Liver (tissue), 9 donors: Measurements from ENCODE around the gene SHC4. TPM values are rescaled to one million over a fixed set of nuclear protein-coding genes. Genes with fewer than 3 reads are reported as not detected.

Experiments
- DNase-seq: peaks from one replicate; pipeline ENCODE4 v3.0.0-alpha.2; 2017; ENCODE audit warnings: low spot score
- H3K27ac ChIP-seq, 2 donors: one replicate each; pipeline ENCODE4 v1.7.0; 2013; ENCODE audit warnings: inconsistent platforms in 2 of 2, low read length in 2 of 2, control low read depth in 1 of 2, low read depth in 1 of 2, mild to moderate bottlenecking in 1 of 2
- H3K27me3 ChIP-seq, 4 donors: one replicate each; pipeline versions ENCODE4 v1.6.1 to v1.7.0; 2013; ENCODE audit warnings: low read length in 3 of 4, inconsistent platforms in 1 of 4, mild to moderate bottlenecking in 1 of 4, moderate library complexity in 1 of 4; ENCODE audit not compliant: control insufficient read depth in 4 of 4, insufficient read depth in 4 of 4
- H3K36me3 ChIP-seq, 4 donors: one replicate each; pipeline versions ENCODE4 v1.6.1 to v1.7.0; 2013; ENCODE audit warnings: low read length in 3 of 4, mild to moderate bottlenecking in 3 of 4, low read depth in 1 of 4, moderate library complexity in 1 of 4; ENCODE audit not compliant: control insufficient read depth in 4 of 4, insufficient read depth in 3 of 4
- H3K4me1 ChIP-seq, 4 donors: one replicate each; pipeline versions ENCODE4 v1.6.1 to v1.7.0; 2013; ENCODE audit warnings: low read length in 3 of 4, mild to moderate bottlenecking in 3 of 4, moderate library complexity in 1 of 4; ENCODE audit not compliant: control insufficient read depth in 4 of 4, insufficient read depth in 4 of 4
- H3K4me3 ChIP-seq, 3 donors: one replicate each; pipeline versions ENCODE4 v1.6.1 to v1.7.0; 2013; ENCODE audit warnings: low read length in 3 of 3, control low read depth in 1 of 3, low read depth in 1 of 3, mild to moderate bottlenecking in 1 of 3
- H3K9ac ChIP-seq, 2 donors: one replicate each; pipeline ENCODE4 v1.7.0; 2013; ENCODE audit warnings: low read length in 2 of 2, mild to moderate bottlenecking in 2 of 2, moderate library complexity in 2 of 2, control low read depth in 1 of 2, low read depth in 1 of 2
- H3K9me3 ChIP-seq, 4 donors: one replicate each; pipeline versions ENCODE4 v1.6.1 to v1.7.0; 2013; ENCODE audit warnings: low read length in 3 of 4; ENCODE audit not compliant: control insufficient read depth in 4 of 4
- FOXA1 ChIP-seq: IDR thresholded peaks from 2 replicates; pipeline ENCODE4 v1.6.1; 2016; ENCODE audit warnings: antibody characterized with exemption
- FOXA2 ChIP-seq: IDR thresholded peaks from 2 replicates; pipeline ENCODE4 v1.6.1; 2016; ENCODE audit warnings: antibody characterized with exemption
- GABPA ChIP-seq, 2 donors: IDR thresholded peaks in 1 of 2; conservative IDR thresholded peaks in 1 of 2; 2 replicates each; pipeline ENCODE4 v1.6.1; 2016; ENCODE audit warnings: antibody characterized with exemption in 2 of 2, mild to moderate bottlenecking in 1 of 2, moderate library complexity in 1 of 2
- HNF4A ChIP-seq, 2 donors: conservative IDR thresholded peaks; 2 replicates each; pipeline ENCODE4 v1.6.1; 2016; ENCODE audit warnings: antibody characterized with exemption in 2 of 2, mild to moderate bottlenecking in 2 of 2
- HNF4G ChIP-seq: IDR thresholded peaks from 2 replicates; pipeline ENCODE4 v1.6.1; 2016; ENCODE audit warnings: antibody characterized with exemption
- NR2F2 ChIP-seq: IDR thresholded peaks from 2 replicates; pipeline ENCODE4 v1.6.1; 2016; ENCODE audit warnings: antibody characterized with exemption
- RXRA ChIP-seq, 2 donors: IDR thresholded peaks; 2 replicates each; pipeline ENCODE4 v1.6.1; 2017 to 2018; ENCODE audit warnings: antibody characterized with exemption in 2 of 2, mild to moderate bottlenecking in 1 of 2
- SP1 ChIP-seq: IDR thresholded peaks from 2 replicates; pipeline ENCODE4 v1.6.1; 2018; ENCODE audit warnings: antibody characterized with exemption, mild to moderate bottlenecking
- YY1 ChIP-seq: IDR thresholded peaks from 2 replicates; pipeline ENCODE4 v1.6.1; 2016; ENCODE audit warnings: antibody characterized with exemption, mild to moderate bottlenecking
- WGBS: extraction: QIAGEN DNeasy Blood & Tissue Kit; methylation state at CpG from one replicate; pipeline ENCODE4 v1.1.7; 2013; 5-methylcytosine and 5-hydroxymethylcytosine counted together
- polyA plus RNA-seq, 2 donors: library from polyadenylated mRNA; stranded (reverse) in 1 of 2; unstranded in 1 of 2; fragments of 200-250 nt in 1 of 2; fragments of >200 nt in 1 of 2; fragmentation: Nextera tagmentation in 1 of 2; extraction: Ambion mirVana in 1 of 2; gene quantifications; one replicate each; pipeline versions ENCODE4 v1.2.1 to v1.2.3, GENCODE V29; 2013 to 2015
- total RNA-seq, 2 donors: library from RNA; depleted of rRNA; stranded (reverse); fragments of >200 nt; gene quantifications; one replicate each; pipeline ENCODE4 v1.2.3, GENCODE V29; 2014
- TF ChIP-seq, protein P1 (sequence below): IDR thresholded peaks from 2 replicates; pipeline ENCODE4 v1.6.1; 2016; ENCODE audit warnings: antibody characterized with exemption
- TF ChIP-seq, protein P2 (sequence below): IDR thresholded peaks from 2 replicates; pipeline ENCODE4 v1.6.1; 2016; ENCODE audit warnings: antibody characterized with exemption
- TF ChIP-seq, protein P3 (sequence below): IDR thresholded peaks from 2 replicates; pipeline ENCODE4 v1.6.1; 2016; ENCODE audit warnings: antibody characterized with exemption
- TF ChIP-seq, protein P4 (sequence below): fragments of 150-350 bp; IDR thresholded peaks from 2 replicates; pipeline ENCODE4 v1.5.1; 2017; ENCODE audit warnings: improper control_type of control experiment, low read depth, low read length; ENCODE audit not compliant: missing input control
- donor health status: healthy.
- donor health status: healthy.
- donor health status: healthy.
- donor health status: healthy.
- donor health status: healthy.

The SHC4 gene
- total and polyA plus RNA-seq, 4 donors = under 0.01 to 0.19 (median 0.05) TPM

DNA sequence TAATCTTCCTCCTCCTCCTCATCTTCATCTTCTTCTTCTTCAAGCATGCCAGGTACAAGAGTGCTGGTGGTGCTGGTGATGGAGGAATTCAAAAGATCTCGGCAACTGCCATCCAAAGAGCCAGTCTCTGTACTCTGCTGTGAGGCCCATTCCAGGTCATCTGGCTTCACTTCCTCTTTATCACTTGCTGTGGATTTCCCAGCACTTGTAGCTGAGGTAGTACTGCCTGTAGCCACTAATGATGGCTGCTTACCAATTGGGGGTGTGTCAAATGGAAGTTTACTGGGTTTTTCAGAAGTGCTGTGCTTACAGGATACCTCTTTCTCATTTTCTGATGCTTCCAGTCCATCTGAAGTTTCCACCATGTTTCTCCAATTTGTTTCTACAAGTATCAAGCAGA, 28.8 kb upstream of the SHC4 start:
- TF ChIP-seq, protein P1, sequence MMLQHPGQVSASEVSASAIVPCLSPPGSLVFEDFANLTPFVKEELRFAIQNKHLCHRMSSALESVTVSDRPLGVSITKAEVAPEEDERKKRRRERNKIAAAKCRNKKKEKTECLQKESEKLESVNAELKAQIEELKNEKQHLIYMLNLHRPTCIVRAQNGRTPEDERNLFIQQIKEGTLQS = no peak
- TF ChIP-seq SP1 = no peak
- TF ChIP-seq NR2F2 = no peak
- no peak for TF ChIP-seq YY1
- no peak for TF ChIP-seq FOXA2
- TF ChIP-seq, protein P2, sequence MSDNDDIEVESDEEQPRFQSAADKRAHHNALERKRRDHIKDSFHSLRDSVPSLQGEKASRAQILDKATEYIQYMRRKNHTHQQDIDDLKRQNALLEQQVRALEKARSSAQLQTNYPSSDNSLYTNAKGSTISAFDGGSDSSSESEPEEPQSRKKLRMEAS = no peak
- TF ChIP-seq HNF4A (conservative IDR thresholded peaks at IDR 0.05) = no peak
- TF ChIP-seq, protein P3, sequence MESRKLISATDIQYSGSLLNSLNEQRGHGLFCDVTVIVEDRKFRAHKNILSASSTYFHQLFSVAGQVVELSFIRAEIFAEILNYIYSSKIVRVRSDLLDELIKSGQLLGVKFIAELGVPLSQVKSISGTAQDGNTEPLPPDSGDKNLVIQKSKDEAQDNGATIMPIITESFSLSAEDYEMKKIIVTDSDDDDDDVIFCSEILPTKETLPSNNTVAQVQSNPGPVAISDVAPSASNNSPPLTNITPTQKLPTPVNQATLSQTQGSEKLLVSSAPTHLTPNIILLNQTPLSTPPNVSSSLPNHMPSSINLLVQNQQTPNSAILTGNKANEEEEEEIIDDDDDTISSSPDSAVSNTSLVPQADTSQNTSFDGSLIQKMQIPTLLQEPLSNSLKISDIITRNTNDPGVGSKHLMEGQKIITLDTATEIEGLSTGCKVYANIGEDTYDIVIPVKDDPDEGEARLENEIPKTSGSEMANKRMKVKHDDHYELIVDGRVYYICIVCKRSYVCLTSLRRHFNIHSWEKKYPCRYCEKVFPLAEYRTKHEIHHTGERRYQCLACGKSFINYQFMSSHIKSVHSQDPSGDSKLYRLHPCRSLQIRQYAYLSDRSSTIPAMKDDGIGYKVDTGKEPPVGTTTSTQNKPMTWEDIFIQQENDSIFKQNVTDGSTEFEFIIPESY = no peak
- TF ChIP-seq FOXA1 = no peak
- peaks cover 0 to 2% (median 1%) of the 10 kb centered on the region in 4 donors for H3K4me1 ChIP-seq
- H3K36me3 ChIP-seq = peaks cover 7 to 35% (median 25%) of the 10 kb centered on the region in 4 donors
- no peaks in the 10 kb centered on the region for H3K27me3 ChIP-seq
- WGBS = 93% methylated on average over 1 of the region's 1 CpG
- no peak for DNase-seq
- H3K9ac ChIP-seq = no peak overlapping the region
- H3K4me3 ChIP-seq = no peak overlapping the region
- no peak overlapping the region for H3K27ac ChIP-seq
- H3K9me3 ChIP-seq = no peaks in the 10 kb centered on the region

DNA sequence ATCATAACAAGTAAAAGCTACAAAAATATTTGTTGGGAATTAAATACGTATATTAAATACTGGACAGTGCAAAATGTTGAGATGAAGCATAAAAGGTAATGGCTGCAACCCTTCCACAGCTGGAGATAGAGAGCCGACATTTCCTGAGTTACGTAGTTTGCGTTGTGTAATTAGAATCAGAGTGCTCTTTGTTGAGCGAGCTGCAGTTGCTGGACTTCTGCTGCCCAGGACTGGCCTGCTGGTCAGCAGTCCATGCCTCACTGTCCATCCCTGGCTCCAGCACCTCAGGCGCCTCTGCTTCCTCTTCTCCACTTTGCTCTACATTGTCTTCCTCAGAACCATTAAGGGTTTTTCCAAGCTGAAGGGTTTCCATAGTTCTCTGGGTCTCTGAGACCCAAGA, 28.4 kb upstream of the SHC4 start:
- Histone ChIP-seq H3K4me1 (peaks cover 0 to 5% (median 3%) of the 10 kb centered on the region in 4 donors), H3K27me3 (no peaks in the 10 kb centered on the region), H3K27ac (no peak overlapping the region), H3K9ac (no peak overlapping the region), H3K9me3 (no peaks in the 10 kb centered on the region), H3K36me3 (peaks cover 7 to 31% (median 25%) of the 10 kb centered on the region in 4 donors), H3K4me3 (no peak overlapping the region)
- TF ChIP-seq, protein P1 = no peak
- no peak for TF ChIP-seq HNF4G
- TF ChIP-seq, protein P4, sequence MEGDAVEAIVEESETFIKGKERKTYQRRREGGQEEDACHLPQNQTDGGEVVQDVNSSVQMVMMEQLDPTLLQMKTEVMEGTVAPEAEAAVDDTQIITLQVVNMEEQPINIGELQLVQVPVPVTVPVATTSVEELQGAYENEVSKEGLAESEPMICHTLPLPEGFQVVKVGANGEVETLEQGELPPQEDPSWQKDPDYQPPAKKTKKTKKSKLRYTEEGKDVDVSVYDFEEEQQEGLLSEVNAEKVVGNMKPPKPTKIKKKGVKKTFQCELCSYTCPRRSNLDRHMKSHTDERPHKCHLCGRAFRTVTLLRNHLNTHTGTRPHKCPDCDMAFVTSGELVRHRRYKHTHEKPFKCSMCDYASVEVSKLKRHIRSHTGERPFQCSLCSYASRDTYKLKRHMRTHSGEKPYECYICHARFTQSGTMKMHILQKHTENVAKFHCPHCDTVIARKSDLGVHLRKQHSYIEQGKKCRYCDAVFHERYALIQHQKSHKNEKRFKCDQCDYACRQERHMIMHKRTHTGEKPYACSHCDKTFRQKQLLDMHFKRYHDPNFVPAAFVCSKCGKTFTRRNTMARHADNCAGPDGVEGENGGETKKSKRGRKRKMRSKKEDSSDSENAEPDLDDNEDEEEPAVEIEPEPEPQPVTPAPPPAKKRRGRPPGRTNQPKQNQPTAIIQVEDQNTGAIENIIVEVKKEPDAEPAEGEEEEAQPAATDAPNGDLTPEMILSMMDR = no peak
- no peak for TF ChIP-seq NR2F2
- TF ChIP-seq GABPA (IDR thresholded peaks at IDR 0.05 in 1 of 2, conservative IDR thresholded peaks at IDR 0.05 in 1 of 2) = no peak
- no peak for TF ChIP-seq RXRA (IDR thresholded peaks at IDR 0.05)
- TF ChIP-seq HNF4A (conservative IDR thresholded peaks at IDR 0.05) = no peak
- TF ChIP-seq, protein P3 = no peak
- DNase-seq = no peak
- WGBS = 98% methylated on average over 6 of the region's 6 CpGs
